HepG2 (cell line): ENCODE data around the gene CNPPD1. TPM values are rescaled to one million over a fixed set of nuclear protein-coding genes. Genes with fewer than 3 reads are reported as not detected.

ENCODE experiments used
- ATAC-seq: fragments of 200-7000 bp; cut with Tn5 transposase; 3 replicates; pipeline ENCODE4 v1.9.1; 2020; ENCODE audit warnings: mild to moderate bottlenecking, moderate library complexity
- BruUV-seq: library from RNA; stranded (reverse); fragments of 400-500 nt; replicated peaks from 2 replicates; lab custom pipeline; 2021; lab: Mats Ljungman, UMichigan
- CTCF ChIA-PET: fragments of 300-600 bp; formaldehyde crosslinking; extraction: SDS; loops from one replicate; lab custom pipeline; 2021; ENCODE audit warnings: low total read pairs, inconsistent platforms, low intra/inter-chr PET ratio; lab: Yijun Ruan, JAX
- POLR2A ChIA-PET: fragments of 350-600 bp; sonication (Branson Sonifier 250); formaldehyde crosslinking; loops from one replicate; lab custom pipeline; 2020; ENCODE audit warnings: antibody characterized with exemption, inconsistent platforms; lab: Yijun Ruan, JAX
- DNase-seq: peaks from one replicate; pipeline ENCODE4 v3.0.0-alpha.2; 2015; ENCODE audit warnings: low spot score
- FAIRE-seq: peaks from 3 replicates; lab custom pipeline; 2011; peaks lifted over from hg19 to GRCh38; lab: Jason Lieb, UNC
- H2AFZ ChIP-seq: one replicate; pipeline ENCODE4 v1.6.1; 2011; ENCODE audit warnings: low read length, inconsistent platforms
- H3K27ac ChIP-seq: fragments of 300-600 bp; 3 replicates; pipeline ENCODE4 v1.8.0; 2011; ENCODE audit warnings: mixed run types, mild to moderate bottlenecking, mixed read lengths, low read length, inconsistent platforms; ENCODE audit not compliant: insufficient read depth; ENCODE audit errors: extremely low read length
- H3K27me3 ChIP-seq, 2 experiments: fragments of 200-600 bp in 1 of 2; 2 replicates in 1 of 2; 3 replicates in 1 of 2; pipeline versions ENCODE4 v1.6.0 to v1.8.0; 2011; ENCODE audit warnings: low read length in 2 of 2, mild to moderate bottlenecking in 2 of 2, moderate library complexity in 2 of 2, inconsistent platforms in 1 of 2; ENCODE audit not compliant: insufficient read depth in 2 of 2, control insufficient read depth in 1 of 2
- H3K36me3 ChIP-seq, 2 experiments: fragments of 200-600 bp in 1 of 2; replicated peaks in 1 of 2; 2 replicates in 1 of 2; 3 replicates in 1 of 2; pipeline versions ENCODE4 v1.5.1 to v1.8.0; 2011; ENCODE audit warnings: low read length in 2 of 2, inconsistent platforms in 1 of 2; ENCODE audit not compliant: insufficient read depth in 2 of 2, control insufficient read depth in 1 of 2
- H3K4me1 ChIP-seq: 2 replicates; pipeline ENCODE4 v1.5.1; 2012; ENCODE audit warnings: low read length, inconsistent platforms; ENCODE audit not compliant: insufficient read depth
- H3K4me2 ChIP-seq: 2 replicates; pipeline ENCODE4 v1.6.0; 2011; ENCODE audit warnings: low read depth, low read length, inconsistent platforms
- H3K4me3 ChIP-seq, 3 experiments: fragments of 200-600 bp in 1 of 3; sonication (generic), shearing (Covaris generic) in 1 of 3; replicated peaks in 1 of 3; 2 replicates each; pipeline ENCODE4 v1.5.1; 2011 to 2016; ENCODE audit warnings: low read length in 3 of 3, inconsistent platforms in 2 of 3, low read depth in 2 of 3, mild to moderate bottlenecking in 2 of 3, control low read depth in 1 of 3, mixed read lengths in 1 of 3; ENCODE audit not compliant: insufficient read depth in 1 of 3
- H3K79me2 ChIP-seq: one replicate; pipeline ENCODE4 v1.6.1; 2011; ENCODE audit warnings: low read length, inconsistent platforms; ENCODE audit not compliant: insufficient read depth
- H3K9ac ChIP-seq: 2 replicates; pipeline ENCODE4 v1.6.0; 2011; ENCODE audit warnings: mild to moderate bottlenecking, low read depth, low read length, inconsistent platforms; ENCODE audit not compliant: insufficient read depth
- H3K9me3 ChIP-seq: 2 replicates; pipeline ENCODE4 v1.5.1; 2012; ENCODE audit warnings: mild to moderate bottlenecking, low read length
- H4K20me1 ChIP-seq: 2 replicates; pipeline ENCODE4 v1.6.0; 2011; ENCODE audit warnings: inconsistent platforms, mild to moderate bottlenecking, low read length, moderate library complexity; ENCODE audit not compliant: insufficient read depth
- ATF2 ChIP-seq: sonication (generic); formaldehyde crosslinking; IDR thresholded peaks from 2 replicates; pipeline ENCODE4 v1.4.0; 2020; ENCODE audit warnings: missing genetic modification reagents
- GABPA ChIP-seq, 2 experiments: IDR thresholded peaks; 2 replicates each; pipeline ENCODE4 v1.6.1; 2011 to 2016; ENCODE audit warnings: low read depth in 2 of 2, low read length in 1 of 2, missing biosample characterization in 1 of 2, missing genetic modification characterization in 1 of 2
- KMT2A ChIP-seq: sonication (generic); formaldehyde crosslinking; IDR thresholded peaks from 2 replicates; pipeline ENCODE4 v1.4.0; 2020; ENCODE audit warnings: missing genetic modification reagents
- NCOA1 ChIP-seq: sonication (generic); formaldehyde crosslinking; IDR thresholded peaks from 2 replicates; pipeline ENCODE4 v1.9.0; 2021; ENCODE audit warnings: missing genetic modification reagents
- NR1H2 ChIP-seq: sonication (generic); formaldehyde crosslinking; IDR thresholded peaks from 2 replicates; pipeline ENCODE4 v1.8.1; 2022; ENCODE audit warnings: low read depth, missing genetic modification reagents, borderline replicate concordance
- NR2F6 ChIP-seq, 2 experiments: IDR thresholded peaks; 2 replicates each; pipeline ENCODE4 v1.6.1; 2016; ENCODE audit warnings: antibody characterized with exemption in 1 of 2, mild to moderate bottlenecking in 1 of 2
- POLR2G ChIP-seq: fragments of 200-400 bp; formaldehyde crosslinking; IDR thresholded peaks from 2 replicates; pipeline ENCODE4 v1.6.1; 2018; ENCODE audit warnings: mild to moderate bottlenecking, low read depth, low read length, moderate library complexity
- RNF2 ChIP-seq: fragments of 450-650 bp; conservative IDR thresholded peaks from 2 replicates; pipeline ENCODE4 v1.6.1; 2016; ENCODE audit warnings: low read depth
- SRSF1 ChIP-seq: fragments of 200-400 bp; formaldehyde crosslinking; optimal IDR thresholded peaks from 2 replicates; pipeline ENCODE3; 2017; ENCODE audit warnings: mild to moderate bottlenecking, low read depth, low read length, moderate library complexity
- ZNF484 ChIP-seq: sonication (generic); formaldehyde crosslinking; IDR thresholded peaks from 2 replicates; pipeline ENCODE4 v1.5.1; 2020; ENCODE audit warnings: mild to moderate bottlenecking, low read depth, missing genetic modification reagents, borderline replicate concordance
- ZNF788 ChIP-seq: sonication (generic); formaldehyde crosslinking; IDR thresholded peaks from 2 replicates; pipeline ENCODE4 v1.5.0; 2020; ENCODE audit warnings: mild to moderate bottlenecking, missing genetic modification reagents, borderline replicate concordance
- WGBS: methylation state at CpG from one replicate; pipeline ENCODE4 v1.1.6; 2017; ENCODE audit warnings: low lambda C conversion rate; 5-methylcytosine and 5-hydroxymethylcytosine counted together
- in situ Hi-C: cut with HindIII; loops from 2 replicates; pipeline ENCODE4 v1.10.0; 2017; ENCODE audit warnings: low pct_unique_long_range_greater_than_20kb; ENCODE audit not compliant: extremely low pct_ligation_motif_present
- intact Hi-C: fragments of 100-400 bp; cut with micrococcal nuclease; formaldehyde crosslinking; loops from one replicate; pipeline ENCODE4 v1.10.0; 2022; ENCODE audit not compliant: unreplicated experiment
- polyA plus RNA-seq, 8 experiments: library from polyadenylated mRNA; depleted of rRNA in 3 of 8; stranded (reverse) in 7 of 8; unstranded in 1 of 8; fragments of >200 nt; fragmentation: Illumina TruSeq in 4 of 8; extraction: Trizol in 4 of 8; gene quantifications; 2 replicates each; pipeline versions ENCODE4 v1.2.1 to v1.2.3, GENCODE V29; 2011 to 2016; ENCODE audit warnings: low read depth in 4 of 8, missing spikeins in 1 of 8, mixed read lengths in 1 of 8; ENCODE audit not compliant: insufficient read depth in 1 of 8
- total RNA-seq, 5 experiments: library from RNA; depleted of rRNA; stranded (reverse); fragments of >200 nt; fragmentation: Illumina TruSeq; extraction: Trizol; gene quantifications; 2 replicates each; pipeline ENCODE4 v1.2.3, GENCODE V29; 2016; ENCODE audit warnings: low read depth in 1 of 5
- TF ChIP-seq, protein P1 (sequence below): sonication (generic); formaldehyde crosslinking; IDR thresholded peaks from 2 replicates; pipeline ENCODE4 v1.4.0; 2020; ENCODE audit warnings: missing genetic modification reagents

CNPPD1 gene
- total and polyA plus RNA-seq, 2 of the 13 experiments (the other 11 are each of a cell fraction or from before 2014, with no cell fraction given) = 35.5 to 49.4 TPM

DNA sequence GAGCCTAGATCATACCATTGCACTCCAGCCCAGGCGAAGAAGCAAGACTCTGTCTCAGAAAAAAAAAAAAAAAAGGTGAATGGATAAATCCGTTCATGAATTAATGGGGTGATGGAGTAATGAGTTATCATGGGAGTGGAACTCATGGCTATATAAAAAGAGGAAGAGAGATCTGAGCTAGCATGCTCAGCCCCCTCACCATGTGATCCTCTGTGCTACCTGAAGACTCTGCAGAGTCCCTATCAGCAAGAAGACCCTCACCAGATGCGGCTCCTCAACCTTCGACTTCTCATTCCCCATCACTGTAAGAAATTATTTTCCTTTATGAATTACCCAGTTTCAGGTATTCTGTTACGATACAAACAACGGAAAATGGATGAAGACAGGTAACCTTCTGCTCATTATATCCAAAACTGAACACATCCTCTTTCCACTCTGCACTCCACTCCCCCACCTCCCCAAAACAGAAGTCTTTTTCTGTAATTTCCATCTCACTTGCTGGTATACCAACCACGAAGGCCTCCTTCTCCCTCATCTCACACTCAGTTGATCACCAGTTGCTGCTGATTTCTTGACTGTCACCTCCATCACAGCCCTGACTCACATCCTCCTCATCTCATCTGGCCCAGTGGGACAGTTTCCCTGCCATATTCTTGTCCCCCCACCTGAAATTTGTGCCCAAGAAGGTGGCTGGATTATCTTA is 10.2 kb upstream of the CNPPD1 start:
- FAIRE-seq (no peak), ATAC-seq (peak; percentile 24; the same call in 1 of the 3 replicates), DNase-seq (no peak)
- H3K4me3 ChIP-seq = no peak overlapping the region
- in situ Hi-C loops = no loop called here
- H3K9ac ChIP-seq = no peak overlapping the region
- POLR2A ChIA-PET = interaction anchor here (0.7 kb wide), 1 partner anchor 19 kb away, joined by 4 read pairs; the partner anchor contains the start of gene ZFAND2B
- TF ChIP-seq KMT2A (no peak), POLR2G (0 out of 2 replicates have a peak, but pooled peaks have one; percentile 15)
- WGBS = 97% methylated on average over 7 of the region's 7 CpGs
- no peaks in the 10 kb centered on the region for H3K27me3 ChIP-seq
- no peak overlapping the region for H2AFZ ChIP-seq
- H3K79me2 ChIP-seq = no peaks in the 10 kb centered on the region
- H4K20me1 ChIP-seq = no peaks in the 10 kb centered on the region
- H3K27ac ChIP-seq = no peak overlapping the region
- peaks cover 3% of the 10 kb centered on the region; the same call in 1 of the 2 replicates for H3K4me1 ChIP-seq
- intact Hi-C loops = no loop called here
- no peak overlapping the region for H3K4me2 ChIP-seq
- no peaks in the 10 kb centered on the region for H3K9me3 ChIP-seq
- CTCF ChIA-PET = no interaction called here
- BruUV-seq = no TSS peak
- peaks cover 10 to 22% of the 10 kb centered on the region in 2 experiments for H3K36me3 ChIP-seq

- Histone ChIP-seq H3K9me3 (no peaks in the 10 kb centered on the region), H3K27ac (no peak overlapping the region), H3K79me2 (peaks cover 11% of the 10 kb centered on the region), H2AFZ (no peak overlapping the region), H3K36me3 (peaks cover 30 to 48% of the 10 kb centered on the region in 2 experiments), H3K4me2 (no peak overlapping the region), H3K9ac (no peak overlapping the region), H3K4me3 (no peak overlapping the region), H3K27me3 (no peaks in the 10 kb centered on the region), H4K20me1 (no peaks in the 10 kb centered on the region), H3K4me1 (peaks cover 9% of the 10 kb centered on the region)
- DNase-seq (no peak), ATAC-seq (no peak), FAIRE-seq (peak; percentile 47)
- ChIA-PET POLR2A (interaction anchor here (0.8 to 2.1 kb wide), 2 partner anchors 9 to 22 kb away, joined by 3 to 11 read pairs; partner anchors contain the start of gene ZFAND2B), CTCF (no interaction called here)
- WGBS = 96% methylated on average over 2 of the region's 2 CpGs
- in situ Hi-C loops = no loop called here
- BruUV-seq = no TSS peak
- intact Hi-C loops = no loop called here
- TF ChIP-seq ZNF788 (CRISPR knock-in tag) (no peak), ATF2 (CRISPR knock-in tag) (no peak), NR2F6 (IDR thresholded peaks at IDR 0.05) (no peak), NR2F6 (CRISPR knock-in tag; IDR thresholded peaks at IDR 0.05) (no peak), NCOA1 (CRISPR knock-in tag) (no peak), NR1H2 (no peak), ZNF484 (CRISPR knock-in tag) (no peak), SRSF1 (no peak), GABPA (IDR thresholded peaks at IDR 0.05; ENCODE audit: low read depth, low read length) (no peak), GABPA (CRISPR knock-in tag; IDR thresholded peaks at IDR 0.05; ENCODE audit: low read depth) (no peak), RNF2 (no peak)
- TF ChIP-seq, protein P1, sequence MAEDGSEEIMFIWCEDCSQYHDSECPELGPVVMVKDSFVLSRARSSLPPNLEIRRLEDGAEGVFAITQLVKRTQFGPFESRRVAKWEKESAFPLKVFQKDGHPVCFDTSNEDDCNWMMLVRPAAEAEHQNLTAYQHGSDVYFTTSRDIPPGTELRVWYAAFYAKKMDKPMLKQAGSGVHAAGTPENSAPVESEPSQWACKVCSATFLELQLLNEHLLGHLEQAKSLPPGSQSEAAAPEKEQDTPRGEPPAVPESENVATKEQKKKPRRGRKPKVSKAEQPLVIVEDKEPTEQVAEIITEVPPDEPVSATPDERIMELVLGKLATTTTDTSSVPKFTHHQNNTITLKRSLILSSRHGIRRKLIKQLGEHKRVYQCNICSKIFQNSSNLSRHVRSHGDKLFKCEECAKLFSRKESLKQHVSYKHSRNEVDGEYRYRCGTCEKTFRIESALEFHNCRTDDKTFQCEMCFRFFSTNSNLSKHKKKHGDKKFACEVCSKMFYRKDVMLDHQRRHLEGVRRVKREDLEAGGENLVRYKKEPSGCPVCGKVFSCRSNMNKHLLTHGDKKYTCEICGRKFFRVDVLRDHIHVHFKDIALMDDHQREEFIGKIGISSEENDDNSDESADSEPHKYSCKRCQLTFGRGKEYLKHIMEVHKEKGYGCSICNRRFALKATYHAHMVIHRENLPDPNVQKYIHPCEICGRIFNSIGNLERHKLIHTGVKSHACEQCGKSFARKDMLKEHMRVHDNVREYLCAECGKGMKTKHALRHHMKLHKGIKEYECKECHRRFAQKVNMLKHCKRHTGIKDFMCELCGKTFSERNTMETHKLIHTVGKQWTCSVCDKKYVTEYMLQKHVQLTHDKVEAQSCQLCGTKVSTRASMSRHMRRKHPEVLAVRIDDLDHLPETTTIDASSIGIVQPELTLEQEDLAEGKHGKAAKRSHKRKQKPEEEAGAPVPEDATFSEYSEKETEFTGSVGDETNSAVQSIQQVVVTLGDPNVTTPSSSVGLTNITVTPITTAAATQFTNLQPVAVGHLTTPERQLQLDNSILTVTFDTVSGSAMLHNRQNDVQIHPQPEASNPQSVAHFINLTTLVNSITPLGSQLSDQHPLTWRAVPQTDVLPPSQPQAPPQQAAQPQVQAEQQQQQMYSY (CRISPR knock-in tag) = no peak
Observed at GRCh38 chr2:219184121-219184520, 7.4 kb upstream of the CNPPD1 start.
